Activated CD4-positive, alpha-beta T cell treated with anti-CD3 and anti-CD28 coated beads for 36 hours (primary cell): Measurements from ENCODE around the gene RMND1. TPM values are rescaled to one million over a fixed set of nuclear protein-coding genes. Genes with fewer than 3 reads are reported as not detected.
"Not testable (repeated sequence)": the region's sequence is repeated elsewhere in the genome, so short reads cannot be mapped to it uniquely, and the experiment has no call there.

ENCODE experiments used
- ATAC-seq: fragments of 200-7000 bp; cut with Tn5 transposase; one replicate; pipeline ENCODE4 v1.10.0; 2021; ENCODE audit warnings: mild to moderate bottlenecking, moderate library complexity
- CTCF ChIA-PET: fragments of 350-600 bp; sonication (Branson Sonifier 250); formaldehyde crosslinking; loops from one replicate; lab custom pipeline; 2021; ENCODE audit warnings: antibody characterized with exemption; lab: Charles Lee
- POLR2A ChIA-PET: fragments of 350-600 bp; sonication (Branson Sonifier 250); formaldehyde crosslinking; loops from one replicate; lab custom pipeline; 2021; ENCODE audit warnings: antibody characterized with exemption, inconsistent platforms; lab: Charles Lee
- DNase-seq: peaks from one replicate; pipeline ENCODE4 v3.0.0-alpha.2; 2020
- H3K27ac Mint-ChIP-seq: one replicate; pipeline ENCODE4 v1.8.0; 2021; ENCODE audit warnings: mixed read lengths
- H3K27me3 Mint-ChIP-seq: one replicate; pipeline ENCODE4 v1.8.0; 2021; ENCODE audit warnings: mixed read lengths
- H3K36me3 Mint-ChIP-seq: one replicate; pipeline ENCODE4 v1.8.0; 2021; ENCODE audit warnings: low read depth, mixed read lengths
- H3K4me1 Mint-ChIP-seq: one replicate; pipeline ENCODE4 v1.8.0; 2021; ENCODE audit warnings: mixed read lengths
- H3K4me3 Mint-ChIP-seq: one replicate; pipeline ENCODE4 v1.8.0; 2021; ENCODE audit warnings: mild to moderate bottlenecking, moderate library complexity, mixed read lengths
- H3K9me3 Mint-ChIP-seq: one replicate; pipeline ENCODE4 v1.8.0; 2021; ENCODE audit warnings: low read depth, mixed read lengths
- intact Hi-C, 2 experiments: fragments of 100-400 bp; cut with DNase I in 1 of 2; cut with micrococcal nuclease in 1 of 2; formaldehyde crosslinking; loops; one replicate each; pipeline versions ENCODE4 v1.14.2 to v1.15.1; 2022 to 2024; cut with DNase I, micrococcal nuclease
- total RNA-seq, 2 experiments: library from RNA; stranded (reverse); gene quantifications; one replicate each; pipeline ENCODE4 v1.2.3, GENCODE V29; 2021

Gene RMND1
- total RNA-seq, 2 experiments from 2014 or later: 20.8 to 21.5 TPM

DNA sequence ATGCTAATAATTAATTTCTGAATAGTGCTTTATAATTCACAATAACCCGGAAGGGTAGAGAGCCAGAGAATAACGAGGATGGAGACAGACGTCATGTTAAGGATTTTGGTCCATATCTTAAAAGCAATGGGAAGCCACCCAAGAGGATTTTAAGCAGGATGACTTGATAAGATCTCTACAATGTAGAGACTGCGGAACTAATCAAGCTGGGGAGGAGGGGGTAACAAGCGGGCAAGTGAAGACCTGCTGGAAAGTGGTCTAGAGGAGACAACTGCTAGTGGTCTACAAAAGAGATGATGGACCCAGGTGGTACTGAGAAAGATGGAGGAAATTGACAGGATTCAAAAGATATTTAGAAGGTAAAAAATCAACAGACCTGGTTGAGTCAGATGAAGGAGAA, 67.8 kb downstream of the RMND1 start:
- Mint-ChIP-seq H3K27ac (peak overlapping the region; percentile 21), H3K4me1 (peaks cover 59% of the 10 kb centered on the region), H3K27me3 (no peaks in the 10 kb centered on the region), H3K36me3 (peaks cover 29% of the 10 kb centered on the region), H3K4me3 (no peak overlapping the region), H3K9me3 (no peaks in the 10 kb centered on the region)
- intact Hi-C loops: no loop called here
- CTCF ChIA-PET: interaction anchor here (1.0 to 1.8 kb wide), 2 partner anchors 59 to 1376 kb away, joined by 3 to 6 read pairs; no protein-coding TSS in a partner anchor
- POLR2A ChIA-PET: no interaction called here
- DNase-seq (no peak), ATAC-seq (no peak)

DNA sequence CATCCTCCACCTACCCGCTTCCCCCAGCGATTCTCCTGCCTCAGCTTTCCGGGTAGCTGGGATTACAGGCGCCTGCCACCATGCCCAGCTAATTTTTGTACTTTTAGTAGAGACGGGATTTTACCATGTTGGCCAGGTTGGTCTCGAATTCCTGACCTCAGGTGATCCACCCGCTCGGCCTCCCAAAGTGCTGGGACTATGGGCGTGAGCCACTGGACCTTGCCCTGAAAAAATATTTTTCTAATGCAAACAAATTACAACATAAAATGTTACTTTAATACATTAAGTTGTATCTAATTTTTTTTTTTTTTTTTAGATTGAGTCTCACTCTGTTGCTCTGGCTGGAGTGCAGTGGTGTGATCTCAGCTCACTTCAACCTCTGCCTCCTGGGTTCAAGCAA, 69.3 kb downstream of the RMND1 start:
- intact Hi-C loops, CTCF ChIA-PET: not testable (repeated sequence)
- H3K4me1 Mint-ChIP-seq: peaks cover 63% of the 10 kb centered on the region

DNA sequence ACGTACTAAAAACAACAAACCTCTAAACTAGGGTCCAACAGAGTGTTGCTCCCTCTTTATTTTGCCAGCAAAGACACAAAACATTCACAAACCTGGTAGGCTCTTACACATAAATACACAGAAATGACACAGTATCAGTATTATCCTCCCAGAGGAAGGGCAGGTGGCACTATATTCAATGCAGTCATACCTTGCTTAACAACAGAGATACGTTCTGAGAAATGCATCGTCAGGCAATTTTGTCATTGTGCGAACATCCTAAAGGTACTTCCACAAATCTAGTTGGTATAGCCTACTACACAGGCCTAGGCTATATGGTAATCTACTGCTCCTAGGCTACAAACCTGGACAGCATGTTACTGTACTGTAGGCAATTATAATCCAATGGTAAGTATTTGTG, 70.2 kb downstream of the RMND1 start:
- intact Hi-C loops: no loop called here
- DNase-seq (peak; percentile 30), ATAC-seq (peak; percentile 65)
- H3K27me3 Mint-ChIP-seq: no peaks in the 10 kb centered on the region
- no peaks in the 10 kb centered on the region for H3K9me3 Mint-ChIP-seq
- H3K27ac Mint-ChIP-seq: peak overlapping the region; percentile 99
- H3K4me3 Mint-ChIP-seq: peak overlapping the region; percentile 29
- H3K4me1 Mint-ChIP-seq: peaks cover 63% of the 10 kb centered on the region
- peaks cover 21% of the 10 kb centered on the region for H3K36me3 Mint-ChIP-seq
- POLR2A ChIA-PET: no interaction called here
- CTCF ChIA-PET: no interaction called here

More for the DNA sequence above, 69.3 kb downstream of the RMND1 start:
- DNase-seq, H3K9me3 Mint-ChIP-seq, H3K27ac Mint-ChIP-seq, H3K4me3 Mint-ChIP-seq, H3K27me3 Mint-ChIP-seq, ATAC-seq, POLR2A ChIA-PET: not testable (repeated sequence)
- H3K36me3 Mint-ChIP-seq: peaks cover 23% of the 10 kb centered on the region

DNA sequence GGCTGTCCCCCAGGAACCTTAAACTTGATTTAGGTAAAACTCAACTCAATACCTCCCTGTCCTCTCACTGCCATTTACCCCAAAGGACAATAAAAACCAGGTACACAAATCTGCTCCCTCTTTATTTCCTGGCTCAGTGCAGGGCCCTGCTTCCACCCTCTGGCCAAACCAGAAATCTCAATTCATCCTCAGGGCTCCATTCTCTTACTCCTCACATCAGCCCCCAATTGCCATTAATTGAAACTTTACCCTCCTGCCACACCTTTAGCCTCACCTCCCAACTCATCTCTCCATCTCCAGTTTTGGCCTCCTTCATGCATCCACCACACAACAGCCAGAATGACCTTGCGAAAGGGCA, 71.1 kb downstream of the RMND1 start:
- ATAC-seq (peak; percentile 7), DNase-seq (no peak)
- ChIA-PET CTCF (interaction anchor here (1.1 kb wide), 1 partner anchor 32 kb away, joined by 3 read pairs; no protein-coding TSS in a partner anchor), POLR2A (no interaction called here)
- intact Hi-C loops: loop anchor here in 1 of 2 experiments (1.0 kb wide), 1 partner anchor 8 kb away; no protein-coding TSS in a partner anchor
- peaks cover 67% of the 10 kb centered on the region for H3K4me1 Mint-ChIP-seq
- H3K27ac Mint-ChIP-seq: peak overlapping the region; percentile 99
- H3K4me3 Mint-ChIP-seq: peak overlapping the region; percentile 77
- peaks cover 17% of the 10 kb centered on the region for H3K36me3 Mint-ChIP-seq
- H3K27me3 Mint-ChIP-seq: no peaks in the 10 kb centered on the region
- no peaks in the 10 kb centered on the region for H3K9me3 Mint-ChIP-seq

DNA sequence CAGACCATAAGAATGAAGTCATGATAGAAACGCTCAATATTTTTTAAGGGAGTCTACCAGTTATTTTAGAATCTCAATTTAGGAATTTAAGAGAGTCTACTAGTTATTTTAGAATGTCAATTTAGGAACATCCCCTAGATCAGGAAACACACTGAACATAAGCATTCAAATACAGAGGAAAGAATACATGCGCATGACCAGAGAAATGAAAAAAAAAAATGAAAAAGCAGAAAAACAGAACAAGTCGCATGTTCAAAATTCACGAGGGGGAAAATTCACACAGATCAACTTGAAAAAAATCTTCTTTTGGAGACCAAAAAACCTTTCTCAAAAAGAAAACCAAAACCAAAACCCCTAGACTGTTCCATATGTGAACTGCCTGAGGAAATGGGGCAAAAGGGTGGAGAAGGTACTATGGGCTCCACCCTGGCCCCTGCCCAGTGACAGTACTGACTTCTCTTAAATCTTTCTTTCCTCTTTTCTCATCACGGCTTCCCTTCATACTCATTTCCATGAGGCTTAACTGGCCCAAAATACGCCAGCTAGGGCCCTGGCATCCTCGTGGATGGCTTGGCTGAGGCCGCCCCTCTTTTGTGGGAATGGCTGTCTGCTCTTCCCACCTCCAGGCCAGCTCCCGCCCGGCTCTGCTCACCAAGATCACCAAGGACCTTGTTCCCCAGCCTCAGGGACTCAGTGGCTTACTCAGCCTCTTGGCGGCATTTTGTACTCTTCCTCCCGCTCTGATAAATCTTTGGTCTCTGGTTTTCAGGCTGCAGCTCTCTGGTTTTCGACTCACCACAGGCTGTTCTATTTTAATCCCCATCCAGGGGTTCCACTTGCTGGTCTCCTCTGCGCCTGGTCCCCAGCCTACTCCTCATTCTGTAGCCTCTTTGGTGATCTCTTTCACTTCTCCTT, 71.7 kb downstream of the RMND1 start:
- ChIA-PET POLR2A (no interaction called here), CTCF (interaction anchor here (1.1 kb wide), 1 partner anchor 31 kb away, joined by 3 read pairs; no protein-coding TSS in a partner anchor)
- H3K4me1 Mint-ChIP-seq: peaks cover 65% of the 10 kb centered on the region
- peak overlapping the region; percentile 77 for H3K4me3 Mint-ChIP-seq
- peak overlapping the region; percentile 99 for H3K27ac Mint-ChIP-seq
- H3K9me3 Mint-ChIP-seq: no peaks in the 10 kb centered on the region
- DNase-seq (peak; percentile 39), ATAC-seq (peak; percentile 71)
- intact Hi-C loops: loop anchor here in 1 of 2 experiments (1.0 to 10.0 kb wide), 3 partner anchors 9 to 785 kb away; partner anchors contain the start of gene PLEKHG1
- no peaks in the 10 kb centered on the region for H3K27me3 Mint-ChIP-seq
- peaks cover 15% of the 10 kb centered on the region for H3K36me3 Mint-ChIP-seq

DNA sequence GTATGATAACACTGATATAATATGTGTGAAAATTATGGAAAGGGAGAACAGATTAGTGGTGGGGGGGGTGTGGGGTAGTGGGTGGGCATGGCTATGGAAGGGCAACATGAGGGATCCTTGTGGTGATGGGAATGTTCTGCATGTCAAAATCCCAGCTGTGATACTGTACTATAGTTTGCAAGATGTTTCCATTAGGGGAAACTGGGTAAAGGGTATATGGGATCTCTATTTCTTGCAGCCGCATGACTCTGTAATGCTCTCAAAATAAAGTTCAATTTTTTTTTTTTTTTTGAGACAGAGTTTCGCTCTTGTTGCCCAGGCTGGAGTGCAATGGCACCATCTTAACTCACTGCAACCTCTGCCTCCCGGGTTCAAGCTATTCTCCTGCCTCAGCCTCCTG, 74.8 kb downstream of the RMND1 start:
- H3K4me1 Mint-ChIP-seq: peaks cover 77% of the 10 kb centered on the region
- DNase-seq: no peak
- ChIA-PET CTCF (no interaction called here), POLR2A (no interaction called here)
- no peak overlapping the region for H3K27ac Mint-ChIP-seq
- intact Hi-C loops: loop anchor here in 1 of 2 experiments (5.0 to 10.0 kb wide), 2 partner anchors 90 to 782 kb away; partner anchors contain the start of gene PLEKHG1
- ATAC-seq: no peak
- peaks cover 18% of the 10 kb centered on the region for H3K36me3 Mint-ChIP-seq
- H3K9me3 Mint-ChIP-seq: no peaks in the 10 kb centered on the region
- no peaks in the 10 kb centered on the region for H3K27me3 Mint-ChIP-seq
- H3K4me3 Mint-ChIP-seq: no peak overlapping the region

DNA sequence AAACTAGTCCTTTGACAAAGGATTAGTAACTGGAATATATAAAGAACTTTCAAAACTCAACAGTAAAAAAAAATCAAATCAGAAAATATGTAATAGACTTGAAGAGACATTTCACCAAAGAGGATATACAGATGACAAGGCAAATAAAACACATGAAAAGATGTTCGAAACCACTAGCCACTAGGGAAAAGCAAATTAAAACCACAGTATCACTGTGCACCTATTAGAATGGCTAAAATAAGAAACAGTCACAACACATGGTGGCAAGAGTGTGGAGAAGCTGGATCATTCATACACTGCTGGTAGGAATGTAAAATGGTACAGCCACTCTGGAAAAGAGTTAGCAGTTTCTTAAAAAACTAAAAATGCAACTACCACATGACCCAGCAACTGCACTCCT, 75.5 kb downstream of the RMND1 start:
- ChIA-PET CTCF (interaction anchor here (2.0 kb wide), 1 partner anchor 14 kb away, joined by 5 read pairs; no protein-coding TSS in a partner anchor), POLR2A (no interaction called here)
- Mint-ChIP-seq H3K27ac (peak overlapping the region; percentile 59), H3K4me1 (peaks cover 80% of the 10 kb centered on the region), H3K36me3 (peaks cover 22% of the 10 kb centered on the region), H3K4me3 (no peak overlapping the region), H3K9me3 (no peaks in the 10 kb centered on the region), H3K27me3 (no peaks in the 10 kb centered on the region)
- ATAC-seq: no peak
- intact Hi-C loops: loop anchor here in 1 of 2 experiments (5.0 to 10.0 kb wide), 2 partner anchors 89 to 782 kb away; partner anchors contain the start of gene PLEKHG1
- DNase-seq: no peak

DNA sequence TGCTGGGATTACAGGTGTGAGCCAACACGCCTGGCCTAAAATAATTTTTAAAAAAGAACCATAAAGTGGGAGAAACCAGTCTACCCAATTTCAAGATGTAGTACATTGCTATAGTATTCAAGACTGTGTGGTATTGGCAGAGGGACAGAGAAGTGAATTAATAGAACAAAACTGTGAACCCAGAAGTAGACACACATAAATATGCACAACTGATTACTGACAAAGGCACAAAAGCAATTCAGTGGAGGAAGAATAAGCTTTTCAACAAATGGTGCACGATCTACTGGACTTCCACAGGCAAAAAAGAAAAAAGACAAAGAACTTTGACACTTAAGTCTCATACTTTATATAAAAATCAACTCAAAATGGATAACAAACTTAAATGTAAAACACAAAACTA, 76.1 kb downstream of the RMND1 start:
- H3K36me3 Mint-ChIP-seq: peaks cover 28% of the 10 kb centered on the region
- peak overlapping the region; percentile 9 for H3K27ac Mint-ChIP-seq
- DNase-seq (no peak), ATAC-seq (no peak)
- ChIA-PET CTCF (interaction anchor here (2.0 kb wide), 1 partner anchor 15 kb away, joined by 5 read pairs; no protein-coding TSS in a partner anchor), POLR2A (no interaction called here)
- no peaks in the 10 kb centered on the region for H3K27me3 Mint-ChIP-seq
- H3K4me1 Mint-ChIP-seq: peaks cover 81% of the 10 kb centered on the region
- intact Hi-C loops: loop anchor here in 1 of 2 experiments (5.0 to 10.0 kb wide), 2 partner anchors 89 to 781 kb away; partner anchors contain the start of gene PLEKHG1
- H3K9me3 Mint-ChIP-seq: no peaks in the 10 kb centered on the region
- H3K4me3 Mint-ChIP-seq: no peak overlapping the region

DNA sequence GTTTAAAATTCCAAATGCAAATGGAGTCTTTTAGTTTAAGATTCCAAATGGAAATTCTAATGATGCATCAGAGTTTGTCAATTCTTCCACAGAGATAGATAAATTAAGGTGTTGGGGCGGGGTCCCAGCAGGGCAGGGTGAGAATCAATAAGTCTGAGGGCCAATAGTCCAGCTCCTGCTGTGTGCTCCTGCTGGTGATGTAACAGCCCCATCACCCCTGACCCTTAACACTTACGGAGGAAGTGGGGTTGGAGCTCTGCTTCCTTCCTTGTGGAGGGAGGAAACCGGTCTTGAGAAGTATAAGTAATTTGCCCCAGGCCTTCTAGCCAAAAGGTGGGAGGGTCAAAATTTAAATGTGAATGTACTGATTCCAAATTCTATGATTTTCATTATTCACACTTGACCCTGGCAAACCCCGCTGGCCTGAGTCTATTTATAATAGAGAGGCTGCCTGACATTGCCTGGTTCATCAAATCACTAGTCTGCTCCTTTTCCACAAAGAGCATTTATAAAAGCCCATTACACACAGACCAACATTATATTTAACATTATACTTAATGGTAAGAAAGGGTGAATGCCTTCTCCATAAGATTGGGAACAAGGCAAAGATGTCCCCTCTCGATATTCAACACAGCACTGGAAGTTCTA, 77.8 kb downstream of the RMND1 start:
- Mint-ChIP-seq H3K27me3 (no peaks in the 10 kb centered on the region), H3K4me1 (peaks cover 66% of the 10 kb centered on the region), H3K27ac (peak overlapping the region; percentile 88), H3K4me3 (peak overlapping the region; percentile 46), H3K9me3 (no peaks in the 10 kb centered on the region), H3K36me3 (peaks cover 31% of the 10 kb centered on the region)
- DNase-seq (no peak), ATAC-seq (peak; percentile 32)
- intact Hi-C loops: loop anchor here in 1 of 2 experiments (1.0 to 10.0 kb wide), 2 partner anchors 16 to 779 kb away; partner anchors contain the start of gene PLEKHG1
- CTCF ChIA-PET: interaction anchor here (1.0 to 2.0 kb wide), 3 partner anchors 16 to 17 kb away, joined by 3 to 6 read pairs (median 5); no protein-coding TSS in a partner anchor
- POLR2A ChIA-PET: no interaction called here

DNA sequence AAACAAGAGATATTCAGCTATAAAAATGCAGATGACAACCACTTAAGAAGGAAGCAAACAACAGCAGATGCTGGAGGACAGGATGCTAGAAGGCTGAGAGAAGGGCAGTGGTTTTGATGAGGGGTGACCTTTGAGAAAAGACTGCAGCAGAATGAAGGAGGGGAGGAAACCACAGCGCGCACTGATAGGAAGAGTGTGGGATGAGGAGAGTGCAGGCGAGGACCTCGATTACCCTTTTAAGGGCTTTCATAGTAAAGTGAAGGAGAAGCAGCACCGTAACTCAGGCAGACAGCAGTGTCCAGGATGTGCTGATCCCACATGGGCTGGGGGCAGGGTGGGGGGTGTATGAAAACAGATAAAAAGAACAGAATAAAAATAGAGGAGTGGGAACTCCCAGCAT, 79.8 kb downstream of the RMND1 start:
- H3K9me3 Mint-ChIP-seq: no peaks in the 10 kb centered on the region
- peak overlapping the region; percentile 84 for H3K27ac Mint-ChIP-seq
- DNase-seq: peak; percentile 47
- peak; percentile 51 for ATAC-seq
- peaks cover 54% of the 10 kb centered on the region for H3K4me1 Mint-ChIP-seq
- H3K4me3 Mint-ChIP-seq: peak overlapping the region; percentile 21
- peaks cover 31% of the 10 kb centered on the region for H3K36me3 Mint-ChIP-seq
- intact Hi-C loops: loop anchor here in 1 of 2 experiments (10.0 kb wide), 1 partner anchor 777 kb away; the partner anchor contains the start of gene PLEKHG1
- ChIA-PET POLR2A (no interaction called here), CTCF (no interaction called here)
- no peaks in the 10 kb centered on the region for H3K27me3 Mint-ChIP-seq
